Nephron (organoid): ENCODE results near the gene KL.
A peak's percentile ranks its signal among the peaks of the same experiment; 100 is the strongest.

Experiments used
- H3K27ac Mint-ChIP-seq, 3 experiments: 2 replicates each; pipeline ENCODE4 v1.8.0; 2020; ENCODE audit warnings: mixed read lengths in 3 of 3, mild to moderate bottlenecking in 2 of 3, moderate library complexity in 1 of 3
- H3K27me3 Mint-ChIP-seq: 2 replicates; pipeline ENCODE4 v1.8.0; 2021; ENCODE audit warnings: low read depth, mild to moderate bottlenecking, moderate library complexity, mixed read lengths
- H3K36me3 Mint-ChIP-seq: 2 replicates; pipeline ENCODE4 v1.8.0; 2020; ENCODE audit warnings: low read depth, mixed read lengths
- H3K4me1 Mint-ChIP-seq: 2 replicates; pipeline ENCODE4 v1.8.0; 2020; ENCODE audit warnings: mixed read lengths
- H3K4me3 Mint-ChIP-seq, 3 experiments: 2 replicates each; pipeline ENCODE4 v1.8.0; 2020; ENCODE audit warnings: mild to moderate bottlenecking in 3 of 3, mixed read lengths in 3 of 3, moderate library complexity in 2 of 3
- H3K9me3 Mint-ChIP-seq: 2 replicates; pipeline ENCODE4 v1.8.0; 2020; ENCODE audit warnings: mixed read lengths
- TF ChIP-seq, protein P1 (sequence below), 3 experiments: fragments of 200-600 bp; sonication (generic); IDR thresholded peaks; one replicate each; pipeline ENCODE4 v1.5.0; 2021; ENCODE audit warnings: antibody characterized with exemption in 3 of 3; ENCODE audit not compliant: unreplicated experiment in 3 of 3

The KL gene

DNA sequence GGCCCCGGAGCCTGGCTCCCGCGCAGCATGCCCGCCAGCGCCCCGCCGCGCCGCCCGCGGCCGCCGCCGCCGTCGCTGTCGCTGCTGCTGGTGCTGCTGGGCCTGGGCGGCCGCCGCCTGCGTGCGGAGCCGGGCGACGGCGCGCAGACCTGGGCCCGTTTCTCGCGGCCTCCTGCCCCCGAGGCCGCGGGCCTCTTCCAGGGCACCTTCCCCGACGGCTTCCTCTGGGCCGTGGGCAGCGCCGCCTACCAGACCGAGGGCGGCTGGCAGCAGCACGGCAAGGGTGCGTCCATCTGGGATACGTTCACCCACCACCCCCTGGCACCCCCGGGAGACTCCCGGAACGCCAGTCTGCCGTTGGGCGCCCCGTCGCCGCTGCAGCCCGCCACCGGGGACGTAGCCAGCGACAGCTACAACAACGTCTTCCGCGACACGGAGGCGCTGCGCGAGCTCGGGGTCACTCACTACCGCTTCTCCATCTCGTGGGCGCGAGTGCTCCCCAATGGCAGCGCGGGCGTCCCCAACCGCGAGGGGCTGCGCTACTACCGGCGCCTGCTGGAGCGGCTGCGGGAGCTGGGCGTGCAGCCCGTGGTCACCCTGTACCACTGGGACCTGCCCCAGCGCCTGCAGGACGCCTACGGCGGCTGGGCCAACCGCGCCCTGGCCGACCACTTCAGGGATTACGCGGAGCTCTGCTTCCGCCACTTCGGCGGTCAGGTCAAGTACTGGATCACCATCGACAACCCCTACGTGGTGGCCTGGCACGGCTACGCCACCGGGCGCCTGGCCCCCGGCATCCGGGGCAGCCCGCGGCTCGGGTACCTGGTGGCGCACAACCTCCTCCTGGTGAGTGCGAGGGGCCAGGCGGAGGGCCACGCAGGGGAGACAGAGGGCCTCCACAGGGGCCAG is at the start of gene KL:
Gene KL, plus strand, starts transcription at position 10 of the 909 bp plus-strand sequence. Its CDS starts 18 bp downstream, at position 28.
- Mint-ChIP-seq H3K36me3 (no peaks in the 10 kb centered on the region), H3K4me3 (peak within 1 kb of the TSS; percentile 73 to 88 (median 85)), H3K27me3 (peaks cover 74% of the 10 kb centered on the region), H3K9me3 (peaks cover 3% of the 10 kb centered on the region), H3K4me1 (peaks cover 16% of the 10 kb centered on the region), H3K27ac (peak within 1 kb of the TSS in 2 of 3 experiments; percentile 73 to 91)
- TF ChIP-seq, protein P1, sequence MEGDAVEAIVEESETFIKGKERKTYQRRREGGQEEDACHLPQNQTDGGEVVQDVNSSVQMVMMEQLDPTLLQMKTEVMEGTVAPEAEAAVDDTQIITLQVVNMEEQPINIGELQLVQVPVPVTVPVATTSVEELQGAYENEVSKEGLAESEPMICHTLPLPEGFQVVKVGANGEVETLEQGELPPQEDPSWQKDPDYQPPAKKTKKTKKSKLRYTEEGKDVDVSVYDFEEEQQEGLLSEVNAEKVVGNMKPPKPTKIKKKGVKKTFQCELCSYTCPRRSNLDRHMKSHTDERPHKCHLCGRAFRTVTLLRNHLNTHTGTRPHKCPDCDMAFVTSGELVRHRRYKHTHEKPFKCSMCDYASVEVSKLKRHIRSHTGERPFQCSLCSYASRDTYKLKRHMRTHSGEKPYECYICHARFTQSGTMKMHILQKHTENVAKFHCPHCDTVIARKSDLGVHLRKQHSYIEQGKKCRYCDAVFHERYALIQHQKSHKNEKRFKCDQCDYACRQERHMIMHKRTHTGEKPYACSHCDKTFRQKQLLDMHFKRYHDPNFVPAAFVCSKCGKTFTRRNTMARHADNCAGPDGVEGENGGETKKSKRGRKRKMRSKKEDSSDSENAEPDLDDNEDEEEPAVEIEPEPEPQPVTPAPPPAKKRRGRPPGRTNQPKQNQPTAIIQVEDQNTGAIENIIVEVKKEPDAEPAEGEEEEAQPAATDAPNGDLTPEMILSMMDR (IDR thresholded peaks at IDR 0.05; ENCODE audit: unreplicated experiment in 3 of 3), result no peak

DNA sequence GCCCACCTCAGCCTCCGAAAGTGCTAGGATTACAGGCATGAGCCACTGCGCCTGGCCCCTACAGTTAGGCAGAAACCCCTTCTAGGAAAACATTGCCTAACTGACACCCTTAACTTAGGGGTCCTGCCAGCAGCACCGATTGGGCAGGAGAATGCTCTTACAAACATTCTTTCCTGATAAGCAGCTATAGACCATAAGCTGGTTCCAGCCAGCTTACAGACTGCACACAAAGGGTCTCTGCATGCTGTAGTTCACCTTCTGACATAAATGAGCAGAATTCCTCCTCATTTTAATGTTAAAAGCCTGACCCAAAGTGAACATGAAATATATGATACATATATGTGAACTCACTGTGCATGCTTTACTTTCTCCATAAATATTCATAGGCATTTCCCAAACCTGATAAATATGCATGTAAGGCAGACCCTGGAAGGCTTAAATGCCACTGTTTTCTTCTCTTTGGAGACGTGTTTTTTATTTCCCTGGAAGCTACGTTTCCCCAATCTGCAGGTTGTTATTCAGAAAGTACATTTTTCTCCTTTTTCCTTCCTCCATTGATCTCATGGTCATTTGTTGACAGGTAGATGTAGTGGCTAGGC is 48.5 kb upstream of the KL start:
- peak overlapping the region in 1 of 3 experiments; percentile 1 for H3K27ac Mint-ChIP-seq

DNA sequence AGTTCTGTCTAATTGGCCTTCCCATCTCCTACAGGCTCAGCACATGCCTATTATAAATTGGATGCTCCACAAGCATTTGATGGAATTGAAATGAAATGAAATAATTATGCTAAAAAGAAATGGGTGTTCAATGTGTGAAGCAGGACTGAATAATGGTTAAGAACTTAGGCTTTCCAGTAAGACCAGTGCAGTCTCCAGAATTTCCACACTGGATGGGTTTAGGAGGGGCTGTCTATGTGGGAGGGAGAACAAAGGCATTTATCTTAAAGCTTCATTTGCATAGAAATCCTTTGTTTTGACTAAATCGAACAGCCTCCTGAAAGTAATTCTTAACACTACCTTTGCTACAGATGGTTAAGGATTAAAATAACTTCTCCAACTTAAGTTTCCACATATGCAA is 47.9 kb upstream of the KL start:
- no peaks in the 10 kb centered on the region for H3K9me3 Mint-ChIP-seq
- H3K27me3 Mint-ChIP-seq, result no peaks in the 10 kb centered on the region
- no peaks in the 10 kb centered on the region for H3K36me3 Mint-ChIP-seq
- TF ChIP-seq, protein P1 (IDR thresholded peaks at IDR 0.05; ENCODE audit: unreplicated experiment in 3 of 3), result no peak
- H3K4me3 Mint-ChIP-seq, result no peak overlapping the region
- H3K27ac Mint-ChIP-seq, result peak overlapping the region in 1 of 3 experiments; percentile 1
- H3K4me1 Mint-ChIP-seq, result peaks cover 13% of the 10 kb centered on the region

More for the DNA sequence above, 48.5 kb upstream of the KL start:
- Mint-ChIP-seq H3K36me3 (no peaks in the 10 kb centered on the region), H3K4me1 (peaks cover 13% of the 10 kb centered on the region), H3K4me3 (no peak overlapping the region), H3K27me3 (no peaks in the 10 kb centered on the region), H3K9me3 (no peaks in the 10 kb centered on the region)
- TF ChIP-seq, protein P1 (IDR thresholded peaks at IDR 0.05; ENCODE audit: unreplicated experiment in 3 of 3), result no peak

DNA sequence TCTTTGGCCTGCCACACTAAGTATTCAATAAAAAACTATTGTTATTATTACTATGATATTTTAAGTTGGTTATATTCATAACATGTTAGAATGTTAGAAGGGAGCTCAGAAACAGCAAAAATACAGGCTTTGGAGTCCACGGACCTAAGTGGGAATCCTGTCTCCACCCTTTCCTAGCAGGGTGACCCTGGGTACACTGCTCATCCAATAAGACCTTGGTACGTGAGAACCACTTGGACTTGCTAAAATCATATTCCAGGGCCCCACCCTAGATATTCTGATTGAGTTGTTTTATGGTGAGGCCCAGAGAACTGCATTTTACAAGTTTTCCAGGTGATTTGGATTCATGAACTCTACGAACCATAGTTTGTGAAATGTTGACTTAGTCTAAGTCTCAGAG is 47.4 kb upstream of the KL start:
- H3K27me3 Mint-ChIP-seq, result no peaks in the 10 kb centered on the region
- H3K27ac Mint-ChIP-seq, result peak overlapping the region in 1 of 3 experiments; percentile 80
- H3K4me3 Mint-ChIP-seq, result no peak overlapping the region
- TF ChIP-seq, protein P1 (IDR thresholded peaks at IDR 0.05; ENCODE audit: unreplicated experiment in 3 of 3), result no peak
- no peaks in the 10 kb centered on the region for H3K9me3 Mint-ChIP-seq
- peaks cover 13% of the 10 kb centered on the region for H3K4me1 Mint-ChIP-seq
- H3K36me3 Mint-ChIP-seq, result no peaks in the 10 kb centered on the region

DNA sequence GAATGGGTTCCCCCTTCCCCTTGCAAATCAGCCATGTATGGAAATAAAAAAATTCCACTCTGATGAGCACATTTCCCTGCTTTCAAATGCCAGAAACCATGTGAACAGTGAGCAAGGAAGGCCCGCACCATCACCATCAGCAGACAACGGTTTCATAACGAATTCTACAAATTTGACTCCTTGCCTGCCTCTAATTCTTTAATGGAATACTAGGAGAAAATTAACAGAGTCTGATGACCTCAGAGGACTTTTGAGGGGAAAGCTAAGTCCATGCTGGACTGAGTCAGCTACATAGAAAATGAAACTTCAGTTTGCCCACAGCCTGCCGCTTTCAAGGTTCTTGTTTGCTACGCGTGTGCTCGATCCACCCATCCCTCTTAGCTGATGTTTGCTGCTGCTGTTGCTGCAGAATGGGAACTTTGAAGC is 46.7 kb upstream of the KL start:
- peak overlapping the region; percentile 22 to 81 (median 80) for H3K27ac Mint-ChIP-seq
- H3K9me3 Mint-ChIP-seq, result no peaks in the 10 kb centered on the region
- TF ChIP-seq, protein P1 (IDR thresholded peaks at IDR 0.05; ENCODE audit: unreplicated experiment in 3 of 3), result no peak
- H3K36me3 Mint-ChIP-seq, result no peaks in the 10 kb centered on the region
- peaks cover 13% of the 10 kb centered on the region for H3K4me1 Mint-ChIP-seq
- no peak overlapping the region for H3K4me3 Mint-ChIP-seq
- H3K27me3 Mint-ChIP-seq, result no peaks in the 10 kb centered on the region
